ENCODE results near the gene CDC42BPB.
A peak's percentile ranks its signal among the peaks of the same experiment; 100 is the strongest.

The CDC42BPB gene

GRCh38 chr14:102965282-102965681, 92.1 kb downstream of the CDC42BPB start:
- DNase-seq = no peak

- DNase-seq = no peak
Observed at GRCh38 chr14:102964152-102964730, 93.1 kb downstream of the CDC42BPB start.

- DNase-seq = no peak
Observed at GRCh38 chr14:102962111-102962627, 95.2 kb downstream of the CDC42BPB start.

- DNase-seq = no peak
Observed at GRCh38 chr14:102958461-102958860, 98.9 kb downstream of the CDC42BPB start.

- DNase-seq = no peak
Observed at GRCh38 chr14:102957222-102957621, 100.1 kb downstream of the CDC42BPB start.

GRCh38 chr14:102955636-102956408, 101.5 kb downstream of the CDC42BPB start:
- no peak for DNase-seq

GRCh38 chr14:102954081-102954789, 103.1 kb downstream of the CDC42BPB start:
- no peak for DNase-seq

GRCh38 chr14:102953100-102953499, 104.2 kb downstream of the CDC42BPB start:
- DNase-seq = no peak

- no peak for DNase-seq
Observed at GRCh38 chr14:102952276-102952675, 105.1 kb downstream of the CDC42BPB start.

- DNase-seq = peak; percentile 43
Observed at GRCh38 chr14:102951799-102952198, 105.5 kb downstream of the CDC42BPB start.

GRCh38 chr14:102951034-102951433, 106.3 kb downstream of the CDC42BPB start:
- DNase-seq = no peak

- DNase-seq = no peak
Observed at GRCh38 chr14:102949801-102950451, 107.4 kb downstream of the CDC42BPB start.

- peak; percentile 61 for DNase-seq
Observed at GRCh38 chr14:102949062-102949800, 108.1 kb downstream of the CDC42BPB start.

- DNase-seq = no peak
Observed at GRCh38 chr14:102948698-102949061, 108.7 kb downstream of the CDC42BPB start.

GRCh38 chr14:102947321-102948103, 109.8 kb downstream of the CDC42BPB start:
- DNase-seq = no peak

GRCh38 chr14:102945346-102946130, 111.8 kb downstream of the CDC42BPB start:
- peak; percentile 82 for DNase-seq

GRCh38 chr14:102944448-102945330, 112.7 kb downstream of the CDC42BPB start:
- DNase-seq = no peak

- DNase-seq = no peak
Observed at GRCh38 chr14:102943979-102944378, 113.4 kb downstream of the CDC42BPB start.

GRCh38 chr14:102943454-102943853, 113.9 kb downstream of the CDC42BPB start:
- DNase-seq = no peak

All from fibroblast of skin of abdomen (primary cell).